Smooth muscle cell of the coronary artery (primary cell): ENCODE results near the gene TNFRSF1B. TPM values are rescaled to one million over a fixed set of nuclear protein-coding genes. Genes with fewer than 3 reads are reported as not detected.

Experiments used
- total RNA-seq: library from RNA; depleted of rRNA; stranded (reverse); fragments of >200 nt; gene quantifications from 2 replicates; pipeline ENCODE4 v1.2.3, GENCODE V29; 2014; ENCODE audit warnings: low replicate concordance

Gene TNFRSF1B
- total RNA-seq = 0.68 and 4.7 TPM in 2 replicates

DNA sequence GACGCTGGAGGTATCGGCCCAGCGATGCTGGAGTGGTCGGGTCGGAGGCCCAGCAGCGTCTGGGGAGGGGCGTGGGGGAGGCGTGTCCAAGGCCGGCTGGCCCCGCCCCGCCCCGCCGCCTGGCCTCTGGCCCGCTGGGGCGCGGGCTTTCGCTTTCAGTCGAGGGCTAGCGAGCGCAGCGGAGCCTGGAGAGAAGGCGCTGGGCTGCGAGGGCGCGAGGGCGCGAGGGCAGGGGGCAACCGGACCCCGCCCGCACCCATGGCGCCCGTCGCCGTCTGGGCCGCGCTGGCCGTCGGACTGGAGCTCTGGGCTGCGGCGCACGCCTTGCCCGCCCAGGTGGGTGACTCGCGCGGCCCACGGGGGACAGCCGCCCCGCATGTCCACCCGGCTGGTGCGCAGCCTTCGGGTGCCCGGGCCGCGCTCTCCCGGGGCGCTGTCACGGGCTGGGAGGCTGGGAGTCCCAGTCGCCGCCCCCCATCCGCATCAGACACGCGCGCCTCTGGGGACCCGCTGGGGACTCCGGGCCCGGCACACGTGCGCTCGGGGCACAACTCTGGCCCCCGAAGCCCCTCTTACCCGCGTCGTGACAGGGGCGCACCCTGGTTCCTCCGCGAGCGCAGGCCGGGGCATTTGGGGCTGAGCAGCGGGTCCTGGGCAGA lies at the start of gene TNFRSF1B:
TSS of gene TNFRSF1B (plus strand) at position 158 of the 659 bp plus-strand sequence. CDS start at position 259, 101 bp downstream.

GRCh38 chr1:12229835-12230548 lies 63.2 kb downstream of the TNFRSF1B start, which contains the start of gene VPS13D:
Gene VPS13D, plus strand, starts transcription at chr1:12230030. Its CDS starts 4,237 bp downstream, at chr1:12234267.

Other genes starting within 250 kb of the TNFRSF1B start
- 46.2 and 56.1 TPM in 2 replicates for gene KIAA2013, start 240.6 kb upstream of the TNFRSF1B start, total RNA-seq
- gene PLOD1, start 232.3 kb upstream of the TNFRSF1B start, total RNA-seq = 249 and 486 TPM in 2 replicates
- 46.8 and 49.0 TPM in 2 replicates for gene MFN2, start 186.5 kb upstream of the TNFRSF1B start, total RNA-seq
- gene MIIP, start 147.5 kb upstream of the TNFRSF1B start, total RNA-seq = 8.7 and 17.7 TPM in 2 replicates
- 0.08 and 0.23 TPM in 2 replicates for gene TNFRSF8, start 103.7 kb upstream of the TNFRSF1B start, total RNA-seq
- 21.2 and 24.1 TPM in 2 replicates for gene VPS13D, start 63.0 kb downstream of the TNFRSF1B start, total RNA-seq